Activated CD8-positive, alpha-beta memory T cell treated with anti-CD3 and anti-CD28 coated beads for 1 hour (primary cell): ENCODE results near the gene KIAA1958.

Experiments used
- DNase-seq, 2 donors: peaks; one replicate each; pipeline ENCODE4 v3.0.0-alpha.2; 2020; ENCODE audit warnings: low read depth in 1 of 2; ENCODE audit errors: extremely low read depth in 1 of 2

The KIAA1958 gene

GRCh38 chr9:112529316-112529715, 42.7 kb downstream of the KIAA1958 start:
- no peak for DNase-seq

GRCh38 chr9:112530751-112531205, 44.2 kb downstream of the KIAA1958 start:
- DNase-seq: no peak

GRCh38 chr9:112531666-112532282, 45.1 kb downstream of the KIAA1958 start:
- no peak for DNase-seq

- no peak for DNase-seq
These were observed 45.8 kb downstream of the KIAA1958 start for GRCh38 chr9:112532427-112532826.

GRCh38 chr9:112533660-112534059, 47.0 kb downstream of the KIAA1958 start:
- DNase-seq: no peak

GRCh38 chr9:112535301-112535700, 48.7 kb downstream of the KIAA1958 start:
- no peak for DNase-seq

- DNase-seq: no peak
These were observed 49.2 kb downstream of the KIAA1958 start for GRCh38 chr9:112535811-112536210.

GRCh38 chr9:112537561-112537960, 50.9 kb downstream of the KIAA1958 start:
- no peak for DNase-seq

GRCh38 chr9:112540800-112541199, 54.2 kb downstream of the KIAA1958 start:
- DNase-seq: no peak

- no peak for DNase-seq
These were observed 55.1 kb downstream of the KIAA1958 start for GRCh38 chr9:112541685-112542084.

GRCh38 chr9:112542593-112543292, 56.1 kb downstream of the KIAA1958 start:
- no peak for DNase-seq

GRCh38 chr9:112544477-112544876, 57.9 kb downstream of the KIAA1958 start:
- DNase-seq: no peak

GRCh38 chr9:112545237-112545636, 58.6 kb downstream of the KIAA1958 start:
- no peak for DNase-seq

GRCh38 chr9:112546149-112547012, 59.8 kb downstream of the KIAA1958 start:
- no peak for DNase-seq

- DNase-seq: no peak
These were observed 61.4 kb downstream of the KIAA1958 start for GRCh38 chr9:112548051-112548440.

- no peak for DNase-seq
These were observed 62.4 kb downstream of the KIAA1958 start for GRCh38 chr9:112548836-112549595.

- no peak for DNase-seq
These were observed 63.9 kb downstream of the KIAA1958 start for GRCh38 chr9:112550531-112550930.

GRCh38 chr9:112551641-112552040, 65.0 kb downstream of the KIAA1958 start:
- no peak for DNase-seq

- DNase-seq: no peak
These were observed 65.8 kb downstream of the KIAA1958 start for GRCh38 chr9:112552229-112553056.

GRCh38 chr9:112553256-112553826, 66.7 kb downstream of the KIAA1958 start:
- no peak for DNase-seq
